SJSA1 (cell line): ENCODE results near the gene HMGN4. TPM values are rescaled to one million over a fixed set of nuclear protein-coding genes. Genes with fewer than 3 reads are reported as not detected.
A peak's percentile ranks its signal among the peaks of the same experiment; 100 is the strongest.
"Not testable (repeated sequence)": the region's sequence is repeated elsewhere in the genome, so short reads cannot be mapped to it uniquely, and the experiment has no call there.

Experiments used
- DNase-seq, 2 experiments: peaks; one replicate each; pipeline ENCODE4 v3.0.0-alpha.2; 2015 to 2020; ENCODE audit warnings: low spot score in 2 of 2, low read depth in 1 of 2
- H3K27ac ChIP-seq: fragments of 250-450 bp; sonication (Bioruptor Pico); 2 replicates; pipeline ENCODE4 v1.5.1; 2020; ENCODE audit warnings: mild to moderate bottlenecking, moderate library complexity
- H3K27me3 ChIP-seq: fragments of 250-450 bp; sonication (Bioruptor Pico); replicated peaks from 2 replicates; pipeline ENCODE4 v1.5.1; 2020; ENCODE audit warnings: mild to moderate bottlenecking, moderate library complexity
- H3K36me3 ChIP-seq: fragments of 250-450 bp; sonication (Bioruptor Pico); 2 replicates; pipeline ENCODE4 v1.5.1; 2020; ENCODE audit warnings: mild to moderate bottlenecking
- H3K4me1 ChIP-seq: fragments of 250-450 bp; sonication (Bioruptor Pico); replicated peaks from 2 replicates; pipeline ENCODE4 v1.6.1; 2021; ENCODE audit warnings: mild to moderate bottlenecking
- H3K4me3 ChIP-seq: fragments of 250-450 bp; sonication (Bioruptor Pico); 2 replicates; pipeline ENCODE4 v1.5.1; 2020; ENCODE audit warnings: mild to moderate bottlenecking
- H3K9me3 ChIP-seq: fragments of 250-450 bp; sonication (Bioruptor Pico); replicated peaks from 2 replicates; pipeline ENCODE4 v1.5.1; 2020; ENCODE audit warnings: mild to moderate bottlenecking
- total RNA-seq: library from RNA; depleted of rRNA; stranded (reverse); fragments of >200 nt; shearing (Covaris generic); gene quantifications from 2 replicates; pipeline ENCODE4 v1.2.3, GENCODE V29; 2014

The HMGN4 gene
- total RNA-seq, 1 experiment from 2014 or later, result 110 TPM

GRCh38 chr6:26514984-26515383 is 23.2 kb upstream of the HMGN4 start:
- Histone ChIP-seq H3K27ac (peak overlapping the region; percentile 56), H3K4me1 (peaks cover 40% of the 10 kb centered on the region), H3K4me3 (no peak overlapping the region), H3K36me3 (no peaks in the 10 kb centered on the region), H3K27me3 (no peaks in the 10 kb centered on the region), H3K9me3 (no peaks in the 10 kb centered on the region)
- DNase-seq, result peak; percentile 53 to 77

GRCh38 chr6:26516481-26517427 is 21.4 kb upstream of the HMGN4 start:
- Histone ChIP-seq H3K27me3 (no peaks in the 10 kb centered on the region), H3K4me3 (no peak overlapping the region), H3K27ac (peak overlapping the region; percentile 33), H3K4me1 (peaks cover 42% of the 10 kb centered on the region), H3K36me3 (no peaks in the 10 kb centered on the region; the same call in 1 of the 2 replicates), H3K9me3 (no peaks in the 10 kb centered on the region)
- DNase-seq, result peak; percentile 57 to 74

GRCh38 chr6:26519359-26519758 is 18.8 kb upstream of the HMGN4 start:
- H3K36me3 ChIP-seq, result no peaks in the 10 kb centered on the region; the same call in 1 of the 2 replicates
- H3K4me3 ChIP-seq, result no peak overlapping the region
- H3K4me1 ChIP-seq, result peaks cover 50% of the 10 kb centered on the region
- DNase-seq, result no peak
- H3K27me3 ChIP-seq, result no peaks in the 10 kb centered on the region
- H3K27ac ChIP-seq, result no peak overlapping the region
- no peaks in the 10 kb centered on the region for H3K9me3 ChIP-seq

GRCh38 chr6:26520237-26520849 is 17.8 kb upstream of the HMGN4 start:
- H3K27me3 ChIP-seq, result no peaks in the 10 kb centered on the region
- DNase-seq, result peak in 1 of 2 experiments; percentile 82
- H3K9me3 ChIP-seq, result no peaks in the 10 kb centered on the region
- H3K4me1 ChIP-seq, result peaks cover 40% of the 10 kb centered on the region
- no peaks in the 10 kb centered on the region; the same call in 1 of the 2 replicates for H3K36me3 ChIP-seq
- peak overlapping the region; percentile 57 for H3K4me3 ChIP-seq
- peak overlapping the region; percentile 88 for H3K27ac ChIP-seq

GRCh38 chr6:26520850-26521599 is 17.1 kb upstream of the HMGN4 start:
- no peaks in the 10 kb centered on the region for H3K9me3 ChIP-seq
- no peaks in the 10 kb centered on the region for H3K27me3 ChIP-seq
- peak; percentile 88 to 89 for DNase-seq
- peak overlapping the region; percentile 57 for H3K4me3 ChIP-seq
- H3K4me1 ChIP-seq, result peaks cover 38% of the 10 kb centered on the region
- H3K27ac ChIP-seq, result peak overlapping the region; percentile 96
- H3K36me3 ChIP-seq, result no peaks in the 10 kb centered on the region; the same call in 1 of the 2 replicates

- Histone ChIP-seq H3K27me3 (no peaks in the 10 kb centered on the region), H3K9me3 (no peaks in the 10 kb centered on the region), H3K36me3 (no peaks in the 10 kb centered on the region; the same call in 1 of the 2 replicates), H3K4me1 (peaks cover 34% of the 10 kb centered on the region), H3K4me3 (peak overlapping the region; percentile 57), H3K27ac (peak overlapping the region; percentile 96)
- DNase-seq, result peak; percentile 87 to 93
Measured at GRCh38 chr6:26521600-26522391, 16.4 kb upstream of the HMGN4 start.

GRCh38 chr6:26522486-26523228 is 15.5 kb upstream of the HMGN4 start:
- H3K4me3 ChIP-seq, result peak overlapping the region; percentile 57
- peak in 1 of 2 experiments; percentile 33 for DNase-seq
- not testable (repeated sequence) for H3K9me3 ChIP-seq, H3K27me3 ChIP-seq, H3K36me3 ChIP-seq
- peak overlapping the region; percentile 96 for H3K27ac ChIP-seq
- H3K4me1 ChIP-seq, result peaks cover 25% of the 10 kb centered on the region

GRCh38 chr6:26524314-26524713 is 13.9 kb upstream of the HMGN4 start:
- not testable (repeated sequence) for H3K27me3 ChIP-seq, H3K9me3 ChIP-seq, H3K27ac ChIP-seq, H3K36me3 ChIP-seq, H3K4me3 ChIP-seq, DNase-seq
- H3K4me1 ChIP-seq, result peaks cover 25% of the 10 kb centered on the region

GRCh38 chr6:26524722-26525370 is 13.3 kb upstream of the HMGN4 start:
- Histone ChIP-seq H3K4me1 (peaks cover 25% of the 10 kb centered on the region), H3K27ac (no peak overlapping the region)
- DNase-seq, result no peak

GRCh38 chr6:26525838-26526237 is 12.3 kb upstream of the HMGN4 start:
- Histone ChIP-seq H3K4me1 (peaks cover 18% of the 10 kb centered on the region), H3K9me3 (no peaks in the 10 kb centered on the region), H3K36me3 (no peaks in the 10 kb centered on the region; the same call in 1 of the 2 replicates), H3K27me3 (no peaks in the 10 kb centered on the region), H3K27ac (no peak overlapping the region), H3K4me3 (no peak overlapping the region)
- no peak for DNase-seq

More at GRCh38 chr6:26524722-26525370, 13.3 kb upstream of the HMGN4 start:
- Histone ChIP-seq H3K27me3 (no peaks in the 10 kb centered on the region), H3K36me3 (no peaks in the 10 kb centered on the region; the same call in 1 of the 2 replicates), H3K4me3 (no peak overlapping the region), H3K9me3 (no peaks in the 10 kb centered on the region)

- Histone ChIP-seq H3K27ac (no peak overlapping the region), H3K27me3 (no peaks in the 10 kb centered on the region), H3K9me3 (no peaks in the 10 kb centered on the region), H3K4me1 (peaks cover 16% of the 10 kb centered on the region), H3K4me3 (no peak overlapping the region), H3K36me3 (no peaks in the 10 kb centered on the region; the same call in 1 of the 2 replicates)
- no peak for DNase-seq
Measured at GRCh38 chr6:26526928-26527327, 11.2 kb upstream of the HMGN4 start.

- H3K27me3 ChIP-seq, result no peaks in the 10 kb centered on the region
- no peak overlapping the region for H3K4me3 ChIP-seq
- no peaks in the 10 kb centered on the region for H3K9me3 ChIP-seq
- no peak for DNase-seq
- H3K4me1 ChIP-seq, result peaks cover 17% of the 10 kb centered on the region
- H3K36me3 ChIP-seq, result no peaks in the 10 kb centered on the region
- H3K27ac ChIP-seq, result no peak overlapping the region
Measured at GRCh38 chr6:26530203-26530602, 8.0 kb upstream of the HMGN4 start.
